Ovary (tissue), 9 donors: ENCODE results near the gene OPN5. TPM values are rescaled to one million over a fixed set of nuclear protein-coding genes. Genes with fewer than 3 reads are reported as not detected.

ENCODE experiments used
- DNase-seq, 5 donors: peaks; one replicate each; pipeline ENCODE4 v3.0.0-alpha.2; 2019 to 2020
- H3K27ac ChIP-seq, 2 donors: fragments of 200-600 bp; one replicate each; pipeline versions ENCODE4 v1.5.1 to v1.8.0; 2019 to 2022
- H3K27me3 ChIP-seq: fragments of 200-600 bp; one replicate; pipeline ENCODE4 v1.8.0; 2022
- H3K36me3 ChIP-seq: fragments of 200-600 bp; sonication (generic); one replicate; pipeline ENCODE4 v1.5.1; 2019
- H3K4me1 ChIP-seq: one replicate; pipeline ENCODE4 v1.8.1; 2013; ENCODE audit warnings: mild to moderate bottlenecking, moderate library complexity; ENCODE audit not compliant: insufficient read depth
- H3K4me3 ChIP-seq: fragments of 200-600 bp; sonication (generic); one replicate; pipeline ENCODE4 v1.5.1; 2017
- H3K9me3 ChIP-seq, 2 donors: fragments of 200-600 bp in 1 of 2; sonication (generic) in 1 of 2; one replicate each; pipeline versions ENCODE4 v1.5.1 to v1.8.1; 2013 to 2019; ENCODE audit warnings: mild to moderate bottlenecking in 1 of 2, moderate library complexity in 1 of 2
- CTCF ChIP-seq, 3 donors: fragments of 450-650 bp in 2 of 3; fragments of 200-600 bp in 1 of 3; IDR thresholded peaks; one replicate each; pipeline versions ENCODE4 v1.5.1 to v1.8.0; 2016 to 2022; ENCODE audit warnings: antibody characterized with exemption in 3 of 3, mild to moderate bottlenecking in 1 of 3
- EP300 ChIP-seq: sonication (generic); formaldehyde crosslinking; IDR thresholded peaks from one replicate; pipeline ENCODE4 v1.6.1; 2017; ENCODE audit warnings: antibody characterized with exemption
- POLR2A ChIP-seq: fragments of 450-650 bp; IDR thresholded peaks from one replicate; pipeline ENCODE4 v1.6.1; 2017; ENCODE audit warnings: antibody characterized with exemption, mild to moderate bottlenecking, moderate library complexity
- WGBS, 3 donors: extraction: QIAGEN DNeasy Blood & Tissue Kit in 1 of 3; methylation state at CpG; one replicate each; pipeline versions ENCODE4 v1.1.5 to v1.1.7; 2013 to 2017; 5-methylcytosine and 5-hydroxymethylcytosine counted together
- intact Hi-C, 4 donors: fragments of 100-400 bp; cut with DNase I; formaldehyde crosslinking; loops; one replicate each; pipeline versions ENCODE4 v1.11.0 to v1.15.1; 2022 to 2023
- polyA plus RNA-seq, 2 donors: library from polyadenylated mRNA; stranded (reverse); fragments of 200-250 nt in 1 of 2; fragments of 350-450 nt in 1 of 2; fragmentation: Illumina TruSeq in 1 of 2; extraction: RNeasy Lipid Tissue Mini Kit (QIAGEN cat#74804) in 1 of 2; gene quantifications; one replicate each; pipeline ENCODE4 v1.2.3, GENCODE V29; 2013 to 2014
- total RNA-seq, 7 donors: library from RNA; depleted of rRNA in 2 of 7; stranded (reverse); fragments of >200 nt in 2 of 7; fragmentation: NEBNext Ultra II Directional in 3 of 7; extraction: Animal tissue kit (Norgen Biotek cat#: 25700) in 3 of 7; gene quantifications; one replicate each; pipeline versions ENCODE4 v1.1.0 to v1.2.4, GENCODE V29; 2016 to 2023
- donor health status: DM: no; HTN: no; CAD: no; lungs with moderate emphysema.
- donor health status: DM: no; HTN: no; CAD: no.
- donor health status: Bipolar disorder and iron deficiency.
- donor health status: DM: yes; HTN: yes; CAD: no.
- donor health status: DM: no; HTN: no; CAD: no.
- donor health status: DM: yes; HTN: yes; CAD: no.

The OPN5 gene
- total and polyA plus RNA-seq, 9 donors: not detected

GRCh38 chr6:47809873-47810272 lies 28.0 kb downstream of the OPN5 start:
- no peaks in the 10 kb centered on the region for H3K4me1 ChIP-seq

GRCh38 chr6:47810885-47811284 lies 29.1 kb downstream of the OPN5 start:
- no peak for TF ChIP-seq EP300
- no peak for TF ChIP-seq POLR2A
- TF ChIP-seq CTCF (IDR thresholded peaks at IDR 0.05): no peak
- H3K36me3 ChIP-seq: no peaks in the 10 kb centered on the region
- WGBS, 3 donors: 71 to 78% (median 75%) methylated on average over 3 of the region's 3 CpGs
- no peak for DNase-seq
- no peak overlapping the region for H3K4me3 ChIP-seq
- H3K27ac ChIP-seq: no peak overlapping the region
- intact Hi-C loops: no loop called here
- no peaks in the 10 kb centered on the region for H3K4me1 ChIP-seq
- no peaks in the 10 kb centered on the region for H3K9me3 ChIP-seq
- H3K27me3 ChIP-seq: no peaks in the 10 kb centered on the region

More at GRCh38 chr6:47809873-47810272, 28.0 kb downstream of the OPN5 start:
- no peak for DNase-seq
- Histone ChIP-seq H3K9me3 (no peaks in the 10 kb centered on the region), H3K27me3 (no peaks in the 10 kb centered on the region), H3K27ac (no peak overlapping the region), H3K36me3 (no peaks in the 10 kb centered on the region), H3K4me3 (no peak overlapping the region)
- 27 to 45% (median 30%) methylated on average over 8 of the region's 8 CpGs for WGBS, 3 donors
- intact Hi-C loops: no loop called here
- no peak for TF ChIP-seq CTCF (IDR thresholded peaks at IDR 0.05)
- no peak for TF ChIP-seq EP300
- TF ChIP-seq POLR2A: no peak

GRCh38 chr6:47811443-47811842 lies 29.6 kb downstream of the OPN5 start:
- intact Hi-C loops: no loop called here
- 83 to 88% (median 85%) methylated on average over 3 of the region's 3 CpGs for WGBS, 3 donors
- Histone ChIP-seq H3K9me3 (no peaks in the 10 kb centered on the region), H3K4me1 (no peaks in the 10 kb centered on the region), H3K27ac (no peak overlapping the region), H3K27me3 (no peaks in the 10 kb centered on the region), H3K36me3 (no peaks in the 10 kb centered on the region), H3K4me3 (no peak overlapping the region)
- DNase-seq: no peak
- no peak for TF ChIP-seq POLR2A
- TF ChIP-seq CTCF (IDR thresholded peaks at IDR 0.05): no peak
- TF ChIP-seq EP300: no peak

GRCh38 chr6:47817749-47818148 lies 35.9 kb downstream of the OPN5 start:
- no peak for DNase-seq
- no peak overlapping the region for H3K27ac ChIP-seq
- no peaks in the 10 kb centered on the region for H3K4me1 ChIP-seq
- TF ChIP-seq POLR2A (no peak), EP300 (no peak), CTCF (IDR thresholded peaks at IDR 0.05) (no peak)
- H3K36me3 ChIP-seq: no peaks in the 10 kb centered on the region
- 93 to 97% (median 94%) methylated on average over 4 of the region's 4 CpGs for WGBS, 3 donors
- no peaks in the 10 kb centered on the region for H3K27me3 ChIP-seq
- H3K4me3 ChIP-seq: no peak overlapping the region
- no peaks in the 10 kb centered on the region for H3K9me3 ChIP-seq
- intact Hi-C loops: no loop called here
